DMS114 treated with DMSO at 0.1 percent for 48 hours (cell line): ENCODE results near the gene MED16.
"Not testable (repeated sequence)": the region's sequence is repeated elsewhere in the genome, so short reads cannot be mapped to it uniquely, and the experiment has no call there.

Experiments
- DNase-seq: peaks from one replicate; lab custom pipeline; 2025; ENCODE audit not compliant: unreplicated experiment; lab: John Stamatoyannopoulos, UW

The MED16 gene

GRCh38 chr19:889662-890295 is 3.2 kb downstream of the MED16 start:
- no peak for DNase-seq

- no peak for DNase-seq
Observed at GRCh38 chr19:888581-889385, 4.2 kb downstream of the MED16 start.

- no peak for DNase-seq
Observed at GRCh38 chr19:887599-887998, 5.4 kb downstream of the MED16 start.

- DNase-seq, result no peak
Observed at GRCh38 chr19:887072-887471, 5.9 kb downstream of the MED16 start.

- no peak for DNase-seq
Observed at GRCh38 chr19:885536-886224, 7.3 kb downstream of the MED16 start.

GRCh38 chr19:884420-885211 is 8.4 kb downstream of the MED16 start:
- no peak for DNase-seq

- DNase-seq, result no peak
Observed at GRCh38 chr19:883661-884211, 9.3 kb downstream of the MED16 start.

GRCh38 chr19:882871-883497 is 10.0 kb downstream of the MED16 start:
- no peak for DNase-seq

GRCh38 chr19:881385-882071 is 11.5 kb downstream of the MED16 start:
- no peak for DNase-seq

GRCh38 chr19:879711-880438 is 13.1 kb downstream of the MED16 start:
- no peak for DNase-seq

- not testable (repeated sequence) for DNase-seq
Observed at GRCh38 chr19:878751-879561, 14.0 kb downstream of the MED16 start.

GRCh38 chr19:877992-878660 is 14.9 kb downstream of the MED16 start:
- not testable (repeated sequence) for DNase-seq

GRCh38 chr19:876780-877314 is 16.1 kb downstream of the MED16 start:
- no peak for DNase-seq

- no peak for DNase-seq
Observed at GRCh38 chr19:876089-876488, 16.9 kb downstream of the MED16 start.

GRCh38 chr19:875265-875879 is 17.6 kb downstream of the MED16 start:
- DNase-seq, result no peak

- no peak for DNase-seq
Observed at GRCh38 chr19:873561-874041, 19.4 kb downstream of the MED16 start.

GRCh38 chr19:873084-873483 is 19.9 kb downstream of the MED16 start:
- DNase-seq, result no peak
